NCI-H2029 (cell line): ENCODE data around the gene HEPN1.
"Not testable (repeated sequence)": the region's sequence is repeated elsewhere in the genome, so short reads cannot be mapped to it uniquely, and the experiment has no call there.

ENCODE experiments used
- DNase-seq: peaks from one replicate; lab custom pipeline; 2025; lab: John Stamatoyannopoulos, UW

The HEPN1 gene

DNA sequence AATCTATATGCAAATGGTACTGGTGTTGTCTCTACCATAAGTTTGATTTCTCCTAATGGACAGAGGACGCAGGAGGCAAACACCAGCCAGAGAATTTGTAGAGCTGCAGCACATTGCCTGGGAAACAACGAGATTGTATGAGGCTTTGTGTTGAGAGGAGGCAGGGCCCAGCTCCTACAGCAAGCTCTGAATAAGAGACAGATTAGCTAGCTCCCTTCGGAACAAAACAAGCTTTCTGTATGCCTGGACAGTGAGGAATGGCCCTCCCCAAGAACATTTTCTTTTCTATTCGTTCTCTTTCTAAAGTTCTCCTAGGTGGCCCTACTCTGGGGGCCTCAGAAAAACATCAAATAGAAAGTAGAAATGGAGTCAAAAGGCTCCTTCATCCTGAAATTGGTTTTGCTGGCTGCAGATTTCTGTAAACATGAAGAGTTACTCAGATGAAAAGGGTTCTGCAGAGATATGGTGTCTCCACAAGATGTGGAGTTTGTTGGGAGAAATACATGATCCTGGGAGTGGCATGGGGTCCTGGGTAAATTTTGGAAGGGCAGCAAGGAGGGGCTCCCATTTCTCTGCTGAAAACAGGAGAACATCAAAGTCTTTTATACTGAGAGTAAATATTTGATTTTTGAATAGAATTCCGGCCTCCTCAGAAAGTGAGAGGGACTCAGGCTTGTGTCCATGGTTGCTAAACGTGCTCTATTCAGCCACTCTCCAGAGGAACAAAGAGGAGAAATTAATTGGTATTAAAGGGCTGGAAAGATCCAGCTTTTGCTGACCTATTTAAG is 23.6 kb downstream of the HEPN1 start:
- DNase-seq = no peak

DNA sequence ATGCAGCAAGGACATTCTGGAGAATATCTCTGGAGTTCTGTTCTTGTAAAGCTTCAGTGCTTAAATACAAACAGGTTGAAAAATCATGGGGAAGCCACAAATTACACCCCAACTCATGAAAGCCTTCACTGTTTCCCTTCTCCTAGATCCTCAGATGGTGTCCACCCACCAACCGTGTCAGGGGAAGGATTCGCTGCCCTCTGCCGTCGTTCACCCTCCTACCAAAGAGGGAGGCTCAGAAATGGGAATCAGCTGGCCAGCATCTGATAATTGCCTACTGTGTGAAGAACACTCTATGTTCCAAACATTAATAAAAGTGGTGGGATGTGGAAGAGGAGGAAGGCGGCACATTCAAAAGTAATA is 24.2 kb downstream of the HEPN1 start:
- no peak for DNase-seq

GRCh38 chr11:124943741-124944140 is 24.7 kb downstream of the HEPN1 start:
- DNase-seq = no peak

GRCh38 chr11:124944565-124944964 is 25.5 kb downstream of the HEPN1 start:
- no peak for DNase-seq

DNA sequence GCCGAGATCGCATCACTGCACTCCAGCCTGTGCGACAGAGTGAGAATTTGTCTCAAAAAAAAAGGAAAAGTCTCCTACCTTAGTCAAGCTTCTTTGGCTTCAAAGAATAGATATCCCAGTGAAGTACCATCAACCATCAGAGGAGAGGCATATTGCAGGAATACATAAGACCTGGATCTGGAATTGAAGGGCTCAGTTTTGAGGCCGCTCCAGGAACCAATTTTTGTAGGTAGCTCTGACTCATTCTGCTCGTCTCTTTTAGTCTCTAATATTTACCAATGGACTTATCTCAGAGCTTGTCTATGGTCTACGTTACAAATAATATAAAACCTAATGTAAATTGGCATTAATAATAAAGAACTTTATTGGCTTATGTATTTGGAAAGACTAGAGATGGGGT is 26.8 kb downstream of the HEPN1 start:
- no peak for DNase-seq

- no peak for DNase-seq
Observed at GRCh38 chr11:124946735-124947141, 27.7 kb downstream of the HEPN1 start.

GRCh38 chr11:124950601-124951330 is 31.7 kb downstream of the HEPN1 start:
- DNase-seq = no peak

DNA sequence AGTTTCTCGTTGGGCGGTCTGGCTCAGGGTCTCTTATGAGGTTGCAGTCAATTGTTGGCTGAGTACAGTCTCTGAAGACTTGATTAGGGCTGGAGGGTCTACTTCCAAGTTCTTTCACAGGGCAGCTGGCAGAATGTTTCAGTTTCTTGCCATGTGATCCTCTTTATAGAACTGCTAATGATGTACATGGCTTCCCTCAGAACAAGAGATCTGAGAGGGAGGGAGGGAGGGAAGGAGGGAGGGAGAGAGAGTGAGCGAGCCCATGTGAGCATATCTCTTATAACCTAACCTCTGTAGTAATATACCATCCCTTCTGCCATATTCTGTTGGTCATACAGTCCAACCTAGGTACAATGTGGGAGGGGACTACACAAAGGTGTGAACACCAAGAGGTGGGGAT is 32.3 kb downstream of the HEPN1 start:
- no peak for DNase-seq

GRCh38 chr11:124953753-124954589 is 34.9 kb downstream of the HEPN1 start, which contains the start of gene CCDC15:
Gene CCDC15 (plus strand): TSS chr11:124954202. CDS start chr11:124954733, 531 bp downstream.
- peak; percentile 91 for DNase-seq

DNA sequence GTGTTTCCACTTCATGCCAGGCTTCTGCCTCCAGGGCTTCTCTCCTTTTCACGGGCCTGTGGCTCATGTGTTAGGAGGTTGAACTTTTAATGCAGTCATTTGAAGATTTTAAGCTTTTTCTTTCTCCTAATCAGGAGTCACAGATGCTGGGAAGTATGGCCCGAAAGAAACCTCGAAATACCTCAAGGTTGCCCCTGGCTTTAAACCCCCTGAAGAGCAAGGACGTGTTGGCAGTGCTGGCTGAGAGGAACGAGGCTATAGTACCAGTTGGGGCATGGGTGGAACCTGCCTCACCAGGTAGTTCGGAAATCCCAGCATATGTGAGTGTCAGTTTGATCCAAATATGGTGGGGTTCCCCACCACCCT is 35.5 kb downstream of the HEPN1 start:
- DNase-seq = no peak

DNA sequence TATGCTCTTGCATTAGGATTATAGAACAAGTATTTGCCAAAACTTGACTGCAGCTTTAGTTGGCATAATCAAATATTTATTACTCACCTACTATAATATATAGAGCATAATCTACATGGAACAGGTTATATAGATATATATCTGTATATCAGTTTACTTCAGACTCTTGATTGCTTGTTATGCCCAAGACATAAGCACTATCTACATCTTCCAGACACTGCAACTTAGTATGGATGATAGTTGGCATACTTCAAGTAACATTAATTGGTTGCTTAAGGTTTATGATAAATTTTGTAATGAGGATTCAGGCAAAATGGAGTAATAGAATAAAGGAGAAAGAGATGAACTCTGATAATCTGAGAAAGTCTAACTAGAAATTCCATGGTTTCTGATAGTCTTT is 36.0 kb downstream of the HEPN1 start:
- DNase-seq = no peak

DNA sequence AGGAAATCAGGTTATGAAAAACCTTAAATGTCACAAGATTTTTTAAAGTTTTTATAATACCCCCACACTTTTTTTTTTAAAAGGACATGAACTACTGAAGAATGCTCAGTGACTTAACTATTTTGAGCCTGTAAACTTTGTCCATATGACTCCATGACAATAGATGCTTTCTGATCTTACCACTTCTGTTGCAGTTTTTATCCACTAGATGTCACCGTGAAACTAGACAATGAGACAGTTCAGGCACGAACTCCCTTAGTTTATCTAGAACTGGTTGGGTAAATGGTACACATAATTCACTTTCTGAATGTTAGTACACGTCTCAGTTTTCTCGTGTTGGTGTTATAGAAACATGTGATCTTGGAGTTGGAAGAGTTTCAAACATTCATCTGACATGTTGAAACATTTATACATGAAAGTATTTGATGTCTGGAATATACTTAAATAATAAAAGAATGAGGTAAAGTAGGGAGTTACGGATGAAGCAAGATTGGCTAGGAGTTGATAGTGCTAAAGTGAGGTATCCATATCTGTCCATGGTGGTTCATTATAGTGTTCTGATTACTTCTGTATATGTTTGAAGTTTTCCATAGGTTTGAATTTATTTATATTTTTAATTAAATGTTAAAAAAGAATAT is 43.0 kb downstream of the HEPN1 start:
- peak; percentile 11 for DNase-seq

- not testable (repeated sequence) for DNase-seq
Observed at GRCh38 chr11:124968197-124968596, 49.1 kb downstream of the HEPN1 start.
